RWPE1 (cell line): Measurements from ENCODE around the gene MORC2.

ENCODE experiments used
- CTCF ChIA-PET: fragments of 350-600 bp; sonication (Branson Sonifier 250); formaldehyde crosslinking; extraction: SDS; loops from one replicate; lab custom pipeline; 2021; lab: Yijun Ruan, JAX
- POLR2A ChIA-PET: fragments of 400-600 bp; formaldehyde crosslinking; extraction: SDS; loops from one replicate; lab custom pipeline; 2020; ENCODE audit warnings: antibody characterized with exemption; ENCODE audit not compliant: low non-redundant PET; lab: Yijun Ruan, JAX
- DNase-seq: peaks from one replicate; pipeline ENCODE4 v3.0.0; 2012; ENCODE audit warnings: low spot score
- H3K27ac ChIP-seq: fragments of 450-650 bp; 2 replicates; pipeline ENCODE4 v1.5.1; 2017
- CTCF ChIP-seq: fragments of 450-650 bp; conservative IDR thresholded peaks from 2 replicates; pipeline ENCODE4 v1.5.1; 2017; ENCODE audit warnings: low read depth, mild to moderate bottlenecking

The MORC2 gene

GRCh38 chr22:30934053-30934452, 34.5 kb downstream of the MORC2 start:
- no peak overlapping the region for H3K27ac ChIP-seq
- DNase-seq = no peak
- CTCF ChIA-PET = interaction anchor here (0.6 kb wide), 1 partner anchor 14 kb away, joined by 8 read pairs; no protein-coding TSS in a partner anchor
- no peak for TF ChIP-seq CTCF
- POLR2A ChIA-PET = no interaction called here

GRCh38 chr22:30933457-30933856, 35.1 kb downstream of the MORC2 start:
- DNase-seq = no peak
- TF ChIP-seq CTCF = no peak
- H3K27ac ChIP-seq = no peak overlapping the region
- CTCF ChIA-PET = no interaction called here
- POLR2A ChIA-PET = no interaction called here

GRCh38 chr22:30932661-30933060, 35.9 kb downstream of the MORC2 start:
- CTCF ChIA-PET = no interaction called here
- POLR2A ChIA-PET = no interaction called here
- H3K27ac ChIP-seq = no peak overlapping the region
- no peak for DNase-seq
- no peak for TF ChIP-seq CTCF

- ChIA-PET CTCF (no interaction called here), POLR2A (no interaction called here)
- no peak overlapping the region for H3K27ac ChIP-seq
- DNase-seq = no peak
- no peak for TF ChIP-seq CTCF
Measured at GRCh38 chr22:30931541-30932300, 36.9 kb downstream of the MORC2 start.

GRCh38 chr22:30930228-30930627, 38.3 kb downstream of the MORC2 start:
- no peak overlapping the region for H3K27ac ChIP-seq
- ChIA-PET CTCF (no interaction called here), POLR2A (no interaction called here)
- no peak for DNase-seq
- TF ChIP-seq CTCF = no peak

- ChIA-PET POLR2A (no interaction called here), CTCF (no interaction called here)
- H3K27ac ChIP-seq = no peak overlapping the region
- TF ChIP-seq CTCF = no peak
- no peak for DNase-seq
Measured at GRCh38 chr22:30928401-30928800, 40.2 kb downstream of the MORC2 start.
